ENCODE results near the gene DNAJB2.
"Not testable (repeated sequence)": the region's sequence is repeated elsewhere in the genome, so short reads cannot be mapped to it uniquely, and the experiment has no call there.

DNAJB2 gene

GRCh38 chr2:219258942-219259341 lies 20.2 kb upstream of the DNAJB2 start:
- DNase-seq (ENCODE audit: low read depth in 2 of 2) = not testable (repeated sequence)

- DNase-seq (ENCODE audit: low read depth in 2 of 2) = no peak
These were observed 17.9 kb upstream of the DNAJB2 start for GRCh38 chr2:219261024-219261855.

GRCh38 chr2:219266232-219266631 lies 12.9 kb upstream of the DNAJB2 start:
- no peak for DNase-seq (ENCODE audit: low read depth in 2 of 2)

GRCh38 chr2:219266886-219267285 lies 12.3 kb upstream of the DNAJB2 start:
- no peak for DNase-seq (ENCODE audit: low read depth in 2 of 2)

- no peak for DNase-seq (ENCODE audit: low read depth in 2 of 2)
These were observed 10.9 kb upstream of the DNAJB2 start for GRCh38 chr2:219268294-219268693.

GRCh38 chr2:219269362-219270054 lies 9.7 kb upstream of the DNAJB2 start:
- no peak for DNase-seq (ENCODE audit: low read depth in 2 of 2)

- DNase-seq (ENCODE audit: low read depth in 2 of 2) = no peak
These were observed 9.2 kb upstream of the DNAJB2 start for GRCh38 chr2:219270055-219270372.

GRCh38 chr2:219271021-219271420 lies 8.1 kb upstream of the DNAJB2 start:
- DNase-seq (ENCODE audit: low read depth in 2 of 2) = no peak

- no peak for DNase-seq (ENCODE audit: low read depth in 2 of 2)
These were observed 6.8 kb upstream of the DNAJB2 start for GRCh38 chr2:219272356-219272755.

GRCh38 chr2:219272995-219273394 lies 6.2 kb upstream of the DNAJB2 start:
- no peak for DNase-seq (ENCODE audit: low read depth in 2 of 2)

- no peak for DNase-seq (ENCODE audit: low read depth in 2 of 2)
These were observed 5.2 kb upstream of the DNAJB2 start for GRCh38 chr2:219273937-219274336.

GRCh38 chr2:219274361-219274921 lies 4.7 kb upstream of the DNAJB2 start:
- no peak for DNase-seq (ENCODE audit: low read depth in 2 of 2)

- peak; percentile 42 to 56 for DNase-seq (ENCODE audit: low read depth in 2 of 2)
These were observed 1.2 kb upstream of the DNAJB2 start for GRCh38 chr2:219277703-219278654.

GRCh38 chr2:219278655-219279150 lies 463 bp upstream of the DNAJB2 start:
- no peak for DNase-seq (ENCODE audit: low read depth in 2 of 2)

GRCh38 chr2:219279916-219280516 lies 850 bp downstream of the DNAJB2 start:
- DNase-seq (ENCODE audit: low read depth in 2 of 2) = no peak

GRCh38 chr2:219280651-219281050 lies 1.5 kb downstream of the DNAJB2 start:
- DNase-seq (ENCODE audit: low read depth in 2 of 2) = no peak

GRCh38 chr2:219281588-219281987 lies 2.4 kb downstream of the DNAJB2 start:
- DNase-seq (ENCODE audit: low read depth in 2 of 2) = no peak

GRCh38 chr2:219282375-219282774 lies 3.2 kb downstream of the DNAJB2 start:
- DNase-seq (ENCODE audit: low read depth in 2 of 2) = no peak

GRCh38 chr2:219282943-219283581 lies 3.9 kb downstream of the DNAJB2 start:
- no peak for DNase-seq (ENCODE audit: low read depth in 2 of 2)

- no peak for DNase-seq (ENCODE audit: low read depth in 2 of 2)
These were observed 5.6 kb downstream of the DNAJB2 start for GRCh38 chr2:219284501-219285372.

All from stimulated activated CD4-positive, alpha-beta T cell treated with anti-CD3 and anti-CD28 coated beads, Interleukin-1b, Interleukin-23, amount 100 ng/mL, for 1 hour (primary cell).